HG02884 (cell line): Measurements from ENCODE around the gene NBEA.
"Not testable (repeated sequence)": the region's sequence is repeated elsewhere in the genome, so short reads cannot be mapped to it uniquely, and the experiment has no call there.

Source experiments
- ATAC-seq: cut with Tn5 transposase; IDR thresholded peaks from one replicate; pipeline ENCODE4 v1.9.1; 2021; ENCODE audit warnings: mild to moderate bottlenecking, moderate library complexity; ENCODE audit not compliant: unreplicated experiment

Gene NBEA

GRCh38 chr13:35055705-35056104 lies 113.6 kb downstream of the NBEA start:
- ATAC-seq, result no peak

- no peak for ATAC-seq
These were observed 115.8 kb downstream of the NBEA start for GRCh38 chr13:35057858-35058257.

GRCh38 chr13:35058585-35058984 lies 116.5 kb downstream of the NBEA start:
- peak; percentile 99 for ATAC-seq

GRCh38 chr13:35086667-35087066 lies 144.6 kb downstream of the NBEA start:
- ATAC-seq, result no peak

GRCh38 chr13:35092251-35092650 lies 150.2 kb downstream of the NBEA start:
- ATAC-seq, result no peak

- ATAC-seq, result no peak
These were observed 150.7 kb downstream of the NBEA start for GRCh38 chr13:35092751-35093150.

GRCh38 chr13:35093356-35093755 lies 151.3 kb downstream of the NBEA start:
- no peak for ATAC-seq

- not testable (repeated sequence) for ATAC-seq
These were observed 164.7 kb downstream of the NBEA start for GRCh38 chr13:35106771-35107170.

GRCh38 chr13:35107535-35107934 lies 165.5 kb downstream of the NBEA start:
- no peak for ATAC-seq

- not testable (repeated sequence) for ATAC-seq
These were observed 171.5 kb downstream of the NBEA start for GRCh38 chr13:35113612-35114011.

GRCh38 chr13:35127466-35127865 lies 185.4 kb downstream of the NBEA start:
- no peak for ATAC-seq

GRCh38 chr13:35129500-35129899 lies 187.4 kb downstream of the NBEA start:
- no peak for ATAC-seq

GRCh38 chr13:35131471-35131870 lies 189.4 kb downstream of the NBEA start:
- ATAC-seq, result no peak

GRCh38 chr13:35136585-35136984 lies 194.5 kb downstream of the NBEA start:
- no peak for ATAC-seq

- no peak for ATAC-seq
These were observed 197.5 kb downstream of the NBEA start for GRCh38 chr13:35139591-35139990.

- ATAC-seq, result no peak
These were observed 198.3 kb downstream of the NBEA start for GRCh38 chr13:35140321-35140720.

GRCh38 chr13:35140831-35141230 lies 198.8 kb downstream of the NBEA start:
- ATAC-seq, result no peak

- ATAC-seq, result no peak
These were observed 201.1 kb downstream of the NBEA start for GRCh38 chr13:35143123-35143522.

GRCh38 chr13:35144166-35144890 lies 202.3 kb downstream of the NBEA start:
- no peak for ATAC-seq

GRCh38 chr13:35146686-35147085 lies 204.6 kb downstream of the NBEA start:
- ATAC-seq, result no peak

- ATAC-seq, result peak; percentile 72
These were observed 215.2 kb downstream of the NBEA start for GRCh38 chr13:35157143-35157755.

- ATAC-seq, result no peak
These were observed 217.0 kb downstream of the NBEA start for GRCh38 chr13:35159041-35159440.

- no peak for ATAC-seq
These were observed 218.8 kb downstream of the NBEA start for GRCh38 chr13:35160896-35161295.
